Lower lobe of right lung (tissue), 2 donors: ENCODE measurements around the gene ZNF747. TPM values are rescaled to one million over a fixed set of nuclear protein-coding genes. Genes with fewer than 3 reads are reported as not detected.

Source experiments
- ATAC-seq, 2 donors: fragments of 200-7000 bp; cut with Tn5 transposase; one replicate each; pipeline ENCODE4 v1.9.1; 2020 to 2022; ENCODE audit warnings: mild to moderate bottlenecking in 2 of 2, moderate library complexity in 2 of 2
- DNase-seq: peaks from one replicate; pipeline ENCODE4 v3.0.0-alpha.2; 2020
- H3K27ac ChIP-seq: fragments of 200-600 bp; one replicate; pipeline ENCODE4 v1.8.0; 2022
- H3K27me3 ChIP-seq: fragments of 200-600 bp; one replicate; pipeline ENCODE4 v1.8.0; 2022; ENCODE audit warnings: low read depth
- H3K36me3 ChIP-seq: fragments of 200-600 bp; one replicate; pipeline ENCODE4 v1.8.0; 2022; ENCODE audit warnings: mild to moderate bottlenecking
- H3K4me1 ChIP-seq: fragments of 200-600 bp; one replicate; pipeline ENCODE4 v1.8.0; 2022
- H3K4me3 ChIP-seq: fragments of 200-600 bp; one replicate; pipeline ENCODE4 v1.8.0; 2022; ENCODE audit warnings: mild to moderate bottlenecking
- H3K9me3 ChIP-seq: fragments of 200-600 bp; one replicate; pipeline ENCODE4 v1.8.0; 2022
- CTCF ChIP-seq: fragments of 200-600 bp; IDR thresholded peaks from one replicate; pipeline ENCODE4 v1.8.0; 2022; ENCODE audit warnings: antibody characterized with exemption, mild to moderate bottlenecking
- intact Hi-C: fragments of 100-400 bp; cut with DNase I; formaldehyde crosslinking; loops from one replicate; pipeline ENCODE4 v1.11.0; 2022
- total RNA-seq: library from RNA; stranded (reverse); fragmentation: NEBNext Ultra II Directional; extraction: Animal tissue kit (Norgen Biotek cat#: 25700); gene quantifications from one replicate; pipeline ENCODE4 v1.2.1, GENCODE V29; 2021
- donor health status: DM: no; HTN: yes; CAD: no; lungs with severe emphysema.

The ZNF747 gene
- total RNA-seq, 1 donor from 2014 or later = 9.3 TPM

- ATAC-seq (no peak), DNase-seq (no peak)
- Histone ChIP-seq H3K27me3 (no peaks in the 10 kb centered on the region), H3K27ac (no peak overlapping the region), H3K9me3 (no peaks in the 10 kb centered on the region), H3K4me3 (no peak overlapping the region), H3K4me1 (peaks cover 39% of the 10 kb centered on the region), H3K36me3 (peaks cover 36% of the 10 kb centered on the region)
- no peak for TF ChIP-seq CTCF
- intact Hi-C loops = no loop called here
Observed at GRCh38 chr16:30556125-30556473, 21.4 kb upstream of the ZNF747 start.

- Histone ChIP-seq H3K27ac (no peak overlapping the region), H3K36me3 (peaks cover 36% of the 10 kb centered on the region), H3K4me3 (no peak overlapping the region), H3K4me1 (peaks cover 38% of the 10 kb centered on the region), H3K9me3 (no peaks in the 10 kb centered on the region), H3K27me3 (no peaks in the 10 kb centered on the region)
- no peak for TF ChIP-seq CTCF
- ATAC-seq (no peak), DNase-seq (no peak)
- intact Hi-C loops = no loop called here
Observed at GRCh38 chr16:30555315-30556124, 20.9 kb upstream of the ZNF747 start.

- no peak for ATAC-seq
- Histone ChIP-seq H3K36me3 (peaks cover 36% of the 10 kb centered on the region), H3K4me3 (no peak overlapping the region), H3K27me3 (no peaks in the 10 kb centered on the region), H3K4me1 (peaks cover 38% of the 10 kb centered on the region), H3K9me3 (no peaks in the 10 kb centered on the region), H3K27ac (no peak overlapping the region)
- intact Hi-C loops = no loop called here
- TF ChIP-seq CTCF = no peak
- DNase-seq = no peak
Observed at GRCh38 chr16:30554557-30555314, 20.1 kb upstream of the ZNF747 start.

GRCh38 chr16:30553393-30553899 is 18.8 kb upstream of the ZNF747 start:
- peaks cover 38% of the 10 kb centered on the region for H3K4me1 ChIP-seq
- intact Hi-C loops = no loop called here
- no peak for DNase-seq
- H3K27ac ChIP-seq = peak overlapping the region; percentile 10
- TF ChIP-seq CTCF = no peak
- ATAC-seq = no peak
- H3K4me3 ChIP-seq = no peak overlapping the region
- H3K9me3 ChIP-seq = no peaks in the 10 kb centered on the region
- no peaks in the 10 kb centered on the region for H3K27me3 ChIP-seq
- H3K36me3 ChIP-seq = peaks cover 36% of the 10 kb centered on the region

- no peak overlapping the region for H3K4me3 ChIP-seq
- intact Hi-C loops = no loop called here
Observed at GRCh38 chr16:30552956-30553355, 18.3 kb upstream of the ZNF747 start.

More at GRCh38 chr16:30552956-30553355, 18.3 kb upstream of the ZNF747 start:
- ATAC-seq (no peak), DNase-seq (no peak)
- Histone ChIP-seq H3K4me1 (peaks cover 38% of the 10 kb centered on the region), H3K9me3 (no peaks in the 10 kb centered on the region), H3K27ac (no peak overlapping the region), H3K27me3 (no peaks in the 10 kb centered on the region), H3K36me3 (peaks cover 36% of the 10 kb centered on the region)
- TF ChIP-seq CTCF = no peak
